AG09309 (cell line): ENCODE data around the gene SLC1A1.

Experiments used
- DNase-seq: peaks from one replicate; pipeline ENCODE4 v3.0.0-alpha.2; 2010; ENCODE audit warnings: low read depth
- H3K4me3 ChIP-seq: 2 replicates; pipeline ENCODE4 v1.5.1; 2011; ENCODE audit warnings: mild to moderate bottlenecking, low read depth, low read length, moderate library complexity; ENCODE audit not compliant: control insufficient read depth
- TF ChIP-seq, protein P1 (sequence below): IDR thresholded peaks from 2 replicates; pipeline ENCODE4 v1.5.1; 2011; ENCODE audit warnings: mild to moderate bottlenecking, low read depth, low read length, inconsistent platforms; ENCODE audit not compliant: insufficient read depth, control insufficient read depth; ENCODE audit errors: missing control alignments

The SLC1A1 gene

DNA sequence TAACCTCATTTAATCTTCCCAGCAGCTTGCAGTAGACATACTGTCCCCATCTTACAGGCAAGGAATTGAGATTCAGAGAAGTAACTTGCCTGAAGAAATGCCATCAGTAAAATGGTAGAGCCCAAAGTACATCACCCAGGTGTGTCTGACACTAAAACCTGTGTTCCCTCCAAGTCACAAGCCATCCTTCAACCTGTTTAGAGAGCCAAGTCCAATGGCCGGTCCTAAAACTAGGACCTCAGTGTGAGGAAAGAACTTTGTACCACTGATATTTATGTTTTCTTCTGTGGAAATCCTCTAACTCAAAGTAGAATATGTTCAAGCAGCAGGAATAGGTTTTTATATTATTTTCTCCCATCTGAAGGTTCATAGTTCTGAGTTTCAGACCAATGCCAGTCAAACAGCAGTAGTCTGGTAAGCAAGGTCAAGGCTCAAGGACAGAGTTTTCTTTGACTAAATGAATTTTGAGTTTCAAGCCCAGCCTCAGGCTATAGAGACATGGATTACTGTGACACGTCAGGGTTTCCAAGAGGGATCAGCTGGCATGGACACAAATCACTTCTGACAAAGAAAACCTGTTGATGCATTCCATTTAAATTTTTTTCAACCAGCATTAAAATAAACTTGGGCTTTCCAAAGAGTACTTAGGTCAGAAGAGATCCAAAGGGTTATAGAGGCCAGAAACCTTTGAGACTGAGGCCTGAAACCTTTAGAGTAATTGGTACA is 90.9 kb downstream of the SLC1A1 start:
- H3K4me3 ChIP-seq = no peak overlapping the region
- TF ChIP-seq, protein P1, sequence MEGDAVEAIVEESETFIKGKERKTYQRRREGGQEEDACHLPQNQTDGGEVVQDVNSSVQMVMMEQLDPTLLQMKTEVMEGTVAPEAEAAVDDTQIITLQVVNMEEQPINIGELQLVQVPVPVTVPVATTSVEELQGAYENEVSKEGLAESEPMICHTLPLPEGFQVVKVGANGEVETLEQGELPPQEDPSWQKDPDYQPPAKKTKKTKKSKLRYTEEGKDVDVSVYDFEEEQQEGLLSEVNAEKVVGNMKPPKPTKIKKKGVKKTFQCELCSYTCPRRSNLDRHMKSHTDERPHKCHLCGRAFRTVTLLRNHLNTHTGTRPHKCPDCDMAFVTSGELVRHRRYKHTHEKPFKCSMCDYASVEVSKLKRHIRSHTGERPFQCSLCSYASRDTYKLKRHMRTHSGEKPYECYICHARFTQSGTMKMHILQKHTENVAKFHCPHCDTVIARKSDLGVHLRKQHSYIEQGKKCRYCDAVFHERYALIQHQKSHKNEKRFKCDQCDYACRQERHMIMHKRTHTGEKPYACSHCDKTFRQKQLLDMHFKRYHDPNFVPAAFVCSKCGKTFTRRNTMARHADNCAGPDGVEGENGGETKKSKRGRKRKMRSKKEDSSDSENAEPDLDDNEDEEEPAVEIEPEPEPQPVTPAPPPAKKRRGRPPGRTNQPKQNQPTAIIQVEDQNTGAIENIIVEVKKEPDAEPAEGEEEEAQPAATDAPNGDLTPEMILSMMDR = no peak
- no peak for DNase-seq

DNA sequence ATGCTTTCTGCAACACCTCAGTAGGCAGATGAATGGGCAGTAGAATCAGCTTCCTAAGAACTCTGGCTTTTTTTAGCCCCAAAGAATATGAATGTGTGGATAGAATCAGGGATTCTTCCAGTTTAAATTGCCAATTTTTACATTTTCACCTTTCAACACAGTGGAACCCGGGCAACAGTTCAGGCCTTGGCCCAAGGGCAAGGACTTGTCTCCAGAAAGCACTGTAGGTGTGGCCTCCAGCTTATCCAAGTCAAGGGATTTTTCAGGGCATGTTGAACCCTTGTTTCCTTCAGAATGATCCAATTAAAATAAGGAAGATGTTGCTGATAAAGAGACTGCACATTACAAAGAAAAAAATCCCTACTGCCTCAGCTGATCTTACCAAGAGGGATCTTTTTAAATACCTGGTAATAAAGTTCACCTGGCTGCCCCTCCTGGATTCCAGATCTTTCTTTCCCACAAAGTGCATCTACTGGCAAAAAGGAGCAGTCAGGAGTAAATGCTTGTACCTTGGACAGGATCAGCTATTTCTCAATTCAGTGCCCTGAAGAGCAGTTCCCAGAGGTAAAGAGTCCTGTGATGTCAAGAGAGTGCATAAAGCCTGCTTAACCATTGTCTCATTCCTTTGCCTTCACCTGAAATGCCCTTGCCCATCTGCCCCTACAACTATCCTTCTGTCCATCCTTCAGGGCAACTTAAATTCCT is 91.7 kb downstream of the SLC1A1 start:
- no peak overlapping the region for H3K4me3 ChIP-seq
- DNase-seq = no peak
- TF ChIP-seq, protein P1 = no peak

DNA sequence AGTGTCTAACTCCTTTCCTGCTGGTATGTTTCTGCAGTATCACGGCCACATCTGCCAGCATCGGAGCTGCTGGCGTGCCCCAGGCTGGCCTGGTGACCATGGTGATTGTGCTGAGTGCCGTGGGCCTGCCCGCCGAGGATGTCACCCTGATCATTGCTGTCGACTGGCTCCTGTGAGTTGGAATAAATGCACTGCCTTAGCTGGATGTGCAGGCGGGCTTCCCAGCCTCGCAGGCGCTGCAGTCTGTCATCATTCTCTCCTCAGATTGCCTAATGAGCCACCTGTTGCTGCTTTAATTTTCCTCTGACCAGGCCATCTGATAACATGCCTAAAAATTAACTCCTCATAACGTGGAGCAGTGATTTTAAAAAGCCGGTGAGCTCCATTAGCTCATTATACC is 92.7 kb downstream of the SLC1A1 start:
- DNase-seq = no peak
- H3K4me3 ChIP-seq = no peak overlapping the region
- TF ChIP-seq, protein P1 = no peak

DNA sequence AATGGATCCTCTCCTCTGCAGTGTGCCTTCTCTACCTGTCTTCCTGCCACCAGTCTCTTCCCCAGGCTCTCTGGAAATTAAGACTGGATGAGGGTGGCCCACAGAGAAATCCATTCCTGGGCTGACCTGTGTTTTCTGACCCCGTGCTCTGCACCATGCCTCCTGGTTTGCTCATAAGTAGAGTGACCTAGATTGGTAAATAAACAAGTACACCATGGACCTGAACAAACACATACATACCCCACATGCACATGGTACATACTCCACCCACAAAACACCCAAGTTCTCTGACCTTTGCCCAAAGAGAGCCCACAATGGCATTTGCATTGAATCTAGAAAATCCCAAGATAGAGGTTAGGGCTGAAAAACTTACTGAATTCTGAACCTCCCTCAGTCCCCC is 94.4 kb downstream of the SLC1A1 start:
- DNase-seq = no peak
- no peak overlapping the region for H3K4me3 ChIP-seq
- TF ChIP-seq, protein P1 = no peak

DNA sequence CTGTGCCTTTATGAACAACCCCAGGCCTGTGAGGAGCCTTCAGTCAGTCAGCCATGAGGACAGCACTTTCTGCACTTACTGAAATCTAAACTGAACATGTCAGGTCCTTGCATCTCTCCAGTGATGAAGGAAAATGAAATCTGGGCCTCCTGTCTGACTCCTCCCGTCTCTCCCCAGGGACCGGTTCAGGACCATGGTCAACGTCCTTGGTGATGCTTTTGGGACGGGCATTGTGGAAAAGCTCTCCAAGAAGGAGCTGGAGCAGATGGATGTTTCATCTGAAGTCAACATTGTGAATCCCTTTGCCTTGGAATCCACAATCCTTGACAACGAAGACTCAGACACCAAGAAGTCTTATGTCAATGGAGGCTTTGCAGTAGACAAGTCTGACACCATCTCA is 94.9 kb downstream of the SLC1A1 start:
- H3K4me3 ChIP-seq = no peak overlapping the region
- TF ChIP-seq, protein P1 = no peak
- no peak for DNase-seq

DNA sequence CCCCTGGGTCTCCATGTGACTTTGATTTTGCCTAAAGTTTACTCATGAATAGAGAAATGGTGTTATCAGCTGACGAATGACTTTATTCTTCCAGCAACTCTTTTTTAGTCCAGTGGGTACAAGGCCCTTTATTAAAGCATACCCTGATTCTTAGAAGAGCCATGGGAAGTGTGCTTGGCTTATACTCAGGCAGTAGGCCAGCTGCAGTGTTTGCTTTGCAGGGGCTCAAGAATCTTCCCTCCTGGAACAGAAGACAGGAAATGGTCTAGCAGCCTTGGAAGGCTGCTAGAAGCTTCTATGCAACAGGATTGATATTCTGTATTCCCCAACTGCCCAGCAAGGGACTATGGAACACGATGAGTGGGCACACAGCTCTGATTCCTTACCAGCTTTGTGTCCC is 98.5 kb downstream of the SLC1A1 start:
- no peak for DNase-seq
- TF ChIP-seq, protein P1 = no peak
- H3K4me3 ChIP-seq = no peak overlapping the region
